Esophagus muscularis mucosa (tissue), 2 donors: Measurements from ENCODE around the gene GIMAP2.
"Not testable (repeated sequence)": the region's sequence is repeated elsewhere in the genome, so short reads cannot be mapped to it uniquely, and the experiment has no call there.

Source experiments
- EP300 ChIP-seq: sonication (generic); formaldehyde crosslinking; IDR thresholded peaks from one replicate; pipeline ENCODE4 v1.6.1; 2017; ENCODE audit warnings: antibody characterized with exemption
- POLR2A ChIP-seq: fragments of 450-650 bp; IDR thresholded peaks from one replicate; pipeline ENCODE4 v1.6.1; 2017; ENCODE audit warnings: antibody characterized with exemption, moderate library complexity, mild to moderate bottlenecking, low read depth

- TF ChIP-seq EP300, POLR2A: not testable (repeated sequence)
These were observed 5.1 kb upstream of the GIMAP2 start for GRCh38 chr7:150680364-150680763.
